HG03025 (cell line): ENCODE data around the gene SPDYE5.
"Not testable (repeated sequence)": the region's sequence is repeated elsewhere in the genome, so short reads cannot be mapped to it uniquely, and the experiment has no call there.

Experiments used
- ATAC-seq: cut with Tn5 transposase; IDR thresholded peaks from one replicate; pipeline ENCODE4 v1.9.1; 2021; ENCODE audit warnings: mild to moderate bottlenecking, moderate library complexity; ENCODE audit not compliant: unreplicated experiment, low FRiP score

The SPDYE5 gene, protein sequence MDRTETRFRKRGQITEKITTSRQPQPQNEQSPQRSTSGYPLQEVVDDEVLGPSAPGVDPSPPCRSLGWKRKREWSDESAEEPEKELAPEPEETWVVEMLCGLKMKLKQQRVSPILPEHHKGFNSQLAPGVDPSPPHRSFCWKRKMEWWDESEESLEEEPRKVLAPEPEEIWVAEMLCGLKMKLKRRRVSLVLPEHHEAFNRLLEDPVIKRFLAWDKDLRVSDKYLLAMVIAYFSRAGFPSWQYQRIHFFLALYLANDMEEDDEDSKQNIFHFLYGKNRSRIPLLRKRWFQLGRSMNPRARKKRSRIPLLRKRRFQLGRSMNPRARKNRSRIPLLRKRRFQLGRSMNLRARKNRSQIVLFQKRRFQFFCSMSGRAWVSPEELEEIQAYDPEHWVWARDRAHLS

DNA sequence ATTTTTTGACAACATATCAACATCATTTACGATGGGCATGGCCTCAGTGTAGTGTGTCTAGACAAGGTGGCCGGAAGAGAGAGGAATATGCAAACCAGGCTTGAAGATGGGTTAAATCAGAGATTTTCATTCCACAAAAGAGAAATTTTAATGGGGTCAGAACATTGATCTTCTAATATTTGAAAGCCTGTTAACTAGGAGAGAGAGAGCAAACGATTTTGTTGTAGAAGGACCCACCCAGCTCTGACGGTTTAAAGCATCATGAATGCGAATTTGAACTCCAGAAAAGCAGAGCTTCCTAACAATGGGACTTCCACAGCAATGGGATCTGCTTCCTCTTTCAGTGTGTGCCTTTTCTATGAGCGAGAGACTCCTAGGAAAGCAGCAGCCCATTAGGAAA lies at the start of gene SPDYE5:
Gene SPDYE5, plus strand, starts transcription at position 301 of the 400 bp plus-strand sequence. CDS start 1,728 bp downstream, outside the sequence.
- ATAC-seq = not testable (repeated sequence)

DNA sequence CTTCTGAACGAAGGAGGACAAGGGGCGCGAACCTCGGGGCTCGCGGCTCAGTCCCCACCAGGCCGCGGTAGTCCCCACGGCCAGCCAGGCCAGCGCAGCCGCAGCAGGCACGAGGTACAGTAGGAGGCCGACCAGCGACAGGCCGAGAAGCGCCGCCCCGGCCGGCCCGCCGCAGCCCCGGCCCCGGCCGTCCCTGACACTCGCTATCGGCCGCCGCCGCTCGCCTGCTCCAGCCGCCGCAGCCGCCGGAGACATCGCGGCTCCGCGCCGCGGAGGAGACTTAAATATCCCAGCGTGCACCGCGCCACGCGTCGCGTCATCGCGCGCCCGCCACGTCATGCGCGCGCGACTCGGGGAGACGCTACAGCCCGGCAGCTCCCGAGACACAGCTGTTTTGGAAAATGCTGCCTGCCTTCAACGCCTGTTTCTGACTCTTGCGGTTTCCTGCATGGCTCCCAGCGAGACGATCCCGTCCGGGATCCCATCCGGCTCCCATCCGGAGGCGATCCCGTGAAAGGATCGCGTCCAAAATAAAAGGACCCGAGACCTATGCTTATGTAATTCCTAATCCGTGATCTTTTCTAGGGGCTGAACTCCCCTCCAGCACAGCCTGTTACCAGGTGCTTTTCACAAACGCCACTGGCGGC lies 49.5 kb upstream of the SPDYE5 start:
- peak; percentile 84 for ATAC-seq

DNA sequence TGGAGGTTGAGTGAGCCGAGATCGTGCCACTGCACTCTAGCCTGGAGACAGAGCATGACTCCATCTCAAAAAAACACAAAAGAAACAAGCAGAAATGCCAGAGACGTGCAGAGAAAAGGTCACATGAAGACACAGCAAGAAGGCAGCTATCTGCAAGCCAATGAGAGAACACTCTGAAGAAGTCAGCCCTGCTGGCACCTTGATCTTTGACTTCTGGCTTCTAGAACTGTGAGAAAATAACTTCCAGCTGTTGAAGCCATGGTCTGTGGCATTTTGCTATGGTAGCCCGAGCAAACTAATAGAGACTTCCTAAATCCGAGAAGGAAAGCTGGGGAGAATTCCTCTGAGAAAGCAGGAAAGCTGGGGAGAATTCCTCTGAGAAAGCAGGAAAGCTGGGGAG lies 42.2 kb upstream of the SPDYE5 start:
- not testable (repeated sequence) for ATAC-seq

DNA sequence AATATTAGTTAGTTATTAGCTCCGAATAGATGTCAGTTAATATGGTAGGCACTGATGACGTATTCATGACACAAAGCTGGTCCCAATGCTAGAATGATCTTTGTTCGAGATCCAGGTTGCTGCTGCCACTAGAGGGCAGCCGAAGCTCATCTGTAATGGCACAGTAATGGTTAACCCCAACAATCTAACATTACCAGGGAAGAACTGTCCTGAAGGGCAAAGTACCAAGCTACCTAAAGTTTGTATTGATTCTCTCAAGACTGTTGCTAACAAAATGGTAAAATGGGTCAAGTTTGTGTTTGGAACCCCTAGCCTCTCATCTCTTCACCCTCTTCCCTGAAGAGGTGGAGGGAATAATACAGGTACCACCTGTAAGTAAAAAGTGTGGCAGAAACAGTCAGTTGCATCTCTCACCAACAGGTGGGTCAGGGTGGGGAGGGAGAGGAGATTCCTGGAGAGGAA lies 39.6 kb upstream of the SPDYE5 start:
- not testable (repeated sequence) for ATAC-seq

DNA sequence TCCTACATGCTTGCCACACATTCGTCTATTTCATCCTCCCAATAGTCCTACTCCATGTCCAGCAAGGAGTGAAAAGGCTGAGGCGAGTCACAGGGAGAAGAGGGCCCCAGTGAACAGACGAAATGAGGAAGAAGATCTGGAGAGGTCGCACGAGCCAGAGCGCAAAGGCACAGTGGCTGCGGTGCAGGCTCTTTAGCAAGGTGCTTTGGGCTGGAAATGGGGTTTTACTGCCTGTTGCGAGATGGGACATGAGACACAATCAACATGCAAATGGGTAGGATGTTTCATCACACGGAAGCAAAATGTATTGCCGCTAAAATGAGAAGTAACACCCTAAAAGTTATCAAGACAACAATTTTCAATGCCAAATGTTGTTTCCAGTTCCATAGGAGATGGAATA lies 35.7 kb upstream of the SPDYE5 start:
- not testable (repeated sequence) for ATAC-seq

DNA sequence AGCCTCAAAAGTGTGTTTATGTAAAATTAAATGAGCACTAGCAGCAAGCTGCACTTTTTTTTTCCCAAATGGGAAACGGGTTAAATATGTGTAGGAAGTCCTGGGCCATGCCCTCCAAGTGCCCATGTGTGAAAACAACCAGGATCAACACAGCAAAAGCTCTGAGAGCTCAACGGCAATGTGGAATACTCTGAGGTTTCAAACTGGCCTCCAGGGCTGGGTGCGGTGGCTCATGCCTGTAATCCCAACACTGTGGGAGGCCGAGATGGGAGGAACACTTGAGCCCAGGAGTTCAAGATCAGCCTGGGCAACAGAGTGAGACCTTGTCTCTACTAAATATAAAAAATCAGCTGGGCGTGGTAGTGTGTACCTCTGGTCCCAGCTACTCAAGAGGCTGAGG lies 34.1 kb upstream of the SPDYE5 start:
- not testable (repeated sequence) for ATAC-seq

DNA sequence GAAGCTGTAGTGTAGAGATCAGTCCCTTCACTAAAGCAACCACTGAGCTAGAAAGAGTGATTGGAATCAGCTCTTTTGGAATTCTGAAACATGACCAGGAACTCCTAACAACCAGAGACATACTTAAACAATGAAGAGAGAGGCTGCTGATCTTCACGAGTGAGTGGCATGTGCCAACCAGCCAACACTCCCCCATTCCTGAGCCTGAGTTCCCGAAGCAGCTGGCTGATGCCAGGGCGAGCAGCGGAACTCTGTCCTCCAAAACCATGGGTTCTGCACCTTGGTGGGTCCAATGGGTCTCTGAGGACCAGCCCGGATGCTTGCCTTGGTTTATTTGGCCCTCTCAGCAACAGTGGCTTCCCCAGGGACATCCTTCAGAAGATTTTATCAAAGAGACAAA lies 31.6 kb upstream of the SPDYE5 start:
- not testable (repeated sequence) for ATAC-seq

DNA sequence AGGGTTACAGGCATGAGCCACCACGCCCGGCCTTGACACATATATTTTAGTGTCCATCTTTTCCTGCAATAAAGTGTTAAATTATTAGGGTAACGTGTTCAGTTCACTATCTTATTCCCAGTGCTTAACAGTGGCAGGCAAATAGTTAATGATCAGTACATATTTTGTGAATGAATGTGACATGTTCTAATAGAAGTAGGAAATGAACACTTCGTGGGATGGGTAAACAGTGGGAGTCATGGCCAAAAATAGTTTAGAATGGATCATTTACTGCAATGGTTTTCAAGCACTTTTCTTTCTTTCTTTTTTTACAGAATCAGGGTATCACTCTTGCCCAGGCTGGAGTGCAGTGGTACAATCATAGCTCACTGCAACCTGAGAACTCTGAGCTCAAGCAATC lies 22.0 kb upstream of the SPDYE5 start:
- not testable (repeated sequence) for ATAC-seq

DNA sequence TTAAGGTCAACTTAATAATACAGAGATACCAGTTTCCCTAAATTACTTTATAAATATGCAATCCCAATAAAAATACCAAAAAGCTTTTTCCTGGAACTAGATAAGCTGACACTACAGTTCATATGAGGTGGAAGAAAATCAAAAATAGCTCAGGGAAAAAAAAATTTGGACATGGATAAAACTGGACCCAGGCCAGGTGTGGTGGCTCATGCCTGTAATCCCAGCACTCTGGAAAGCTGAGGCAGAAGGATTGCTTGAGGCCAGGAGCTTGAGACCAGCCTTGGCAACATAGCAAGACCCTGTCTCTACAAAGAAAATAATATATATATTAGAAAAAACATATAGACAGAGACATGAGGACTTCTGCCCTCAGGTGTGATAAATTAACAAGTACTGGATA lies 14.7 kb upstream of the SPDYE5 start:
- not testable (repeated sequence) for ATAC-seq

DNA sequence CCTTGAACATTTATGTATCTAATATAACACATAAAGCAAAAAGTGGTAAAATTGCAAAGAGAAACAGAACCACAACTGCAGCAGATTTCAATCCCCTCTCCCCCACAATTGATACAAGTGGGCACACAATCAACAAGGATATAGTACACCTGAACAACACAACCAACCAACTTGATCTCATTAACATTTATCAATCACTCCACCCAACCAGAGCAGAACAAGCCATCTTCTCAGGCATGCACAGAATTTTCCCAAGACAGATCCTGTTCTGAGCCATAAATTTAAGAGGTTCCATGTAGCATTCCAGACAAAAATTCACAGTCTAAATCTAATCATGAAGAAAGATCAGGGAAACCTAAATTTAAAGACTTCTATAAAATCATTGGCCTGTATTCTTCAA lies 11.8 kb upstream of the SPDYE5 start:
- not testable (repeated sequence) for ATAC-seq

DNA sequence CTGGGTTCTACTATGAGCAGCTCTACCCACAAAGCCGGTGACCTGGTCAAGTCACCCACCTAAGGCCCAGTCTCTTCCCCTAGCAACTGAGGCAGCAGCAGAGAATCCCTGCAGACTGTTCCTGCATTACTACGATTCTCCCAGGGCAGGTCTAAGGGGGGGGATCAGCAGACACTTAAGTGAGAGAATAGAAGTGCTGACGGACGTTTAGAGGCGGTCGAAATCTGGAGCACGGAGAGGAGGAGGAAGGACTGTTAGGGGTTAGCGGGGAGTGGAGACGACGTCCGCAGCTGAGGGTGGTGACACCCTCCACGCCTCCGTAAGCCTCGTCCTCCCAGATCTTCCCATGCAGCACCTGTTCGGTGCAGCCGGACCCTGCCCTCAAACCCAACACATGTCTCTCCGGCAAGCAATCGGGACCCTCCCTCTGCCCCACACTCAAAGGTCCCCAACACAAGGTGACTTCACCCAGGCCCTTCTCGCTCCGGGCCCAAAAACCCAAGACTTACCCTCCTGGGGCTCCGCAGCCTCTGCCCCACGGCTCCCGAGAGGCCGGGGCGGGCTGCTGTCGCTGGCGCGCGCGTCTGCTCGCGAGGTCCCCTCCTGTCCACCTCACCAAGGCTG lies 6.7 kb upstream of the SPDYE5 start:
- peak; percentile 17 for ATAC-seq

DNA sequence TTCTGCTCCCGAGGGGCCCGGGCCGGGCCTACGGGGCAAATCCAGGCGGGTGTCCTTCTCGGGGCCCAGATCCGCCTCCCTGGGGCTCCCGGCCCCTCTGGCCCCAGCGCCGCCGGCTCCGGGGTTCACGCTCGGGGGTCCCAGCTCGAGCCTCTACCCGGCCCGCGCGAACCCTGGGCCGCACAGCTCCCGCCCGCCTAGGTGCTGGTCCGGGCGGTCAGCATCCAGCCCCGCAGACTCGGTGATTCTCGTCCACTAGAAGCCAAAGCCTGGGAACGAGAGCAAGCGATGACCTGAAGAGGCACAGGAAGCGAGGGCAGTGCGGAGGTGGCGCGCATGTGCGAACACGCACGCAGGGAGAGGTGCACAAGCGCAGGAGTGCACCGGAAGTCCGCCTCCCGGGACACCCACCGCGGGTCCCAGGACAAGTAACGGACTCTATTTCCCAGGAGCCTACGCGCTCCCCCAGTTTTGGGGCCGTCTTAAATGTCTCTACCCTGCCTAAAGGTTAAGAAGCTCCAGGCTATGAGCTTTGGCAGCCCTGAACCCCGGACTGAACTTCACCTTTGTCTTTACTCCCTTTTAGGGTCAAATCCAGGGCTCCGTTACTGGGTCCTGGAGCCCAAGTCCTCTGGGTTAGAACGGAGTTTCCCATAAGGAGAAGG lies 6.0 kb upstream of the SPDYE5 start, which contains the start of gene POM121C:
Gene POM121C, minus strand, starts transcription at position 321 of the 665 bp plus-strand sequence. CDS start 44,803 bp downstream, outside the sequence.
- peak; percentile 94 for ATAC-seq

DNA sequence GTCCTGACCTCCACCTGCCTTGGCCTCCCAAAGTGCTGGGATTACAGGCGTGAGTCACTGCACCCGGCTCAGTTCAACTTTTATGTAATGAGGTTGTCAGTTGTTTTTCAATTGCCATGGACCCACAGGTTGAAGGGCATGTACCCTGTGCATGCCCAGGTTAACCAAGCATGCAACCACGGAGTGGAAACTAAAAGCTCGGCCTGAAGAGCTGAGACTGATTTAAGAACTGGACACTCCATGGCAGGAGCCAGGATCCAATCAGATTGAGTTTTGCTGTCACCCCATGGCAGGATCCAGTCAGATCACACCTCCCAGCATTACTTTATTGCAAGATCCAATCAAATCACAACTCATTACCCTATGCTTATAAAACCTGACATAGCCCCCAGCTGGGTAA lies 16.9 kb downstream of the SPDYE5 start:
- ATAC-seq = not testable (repeated sequence)

DNA sequence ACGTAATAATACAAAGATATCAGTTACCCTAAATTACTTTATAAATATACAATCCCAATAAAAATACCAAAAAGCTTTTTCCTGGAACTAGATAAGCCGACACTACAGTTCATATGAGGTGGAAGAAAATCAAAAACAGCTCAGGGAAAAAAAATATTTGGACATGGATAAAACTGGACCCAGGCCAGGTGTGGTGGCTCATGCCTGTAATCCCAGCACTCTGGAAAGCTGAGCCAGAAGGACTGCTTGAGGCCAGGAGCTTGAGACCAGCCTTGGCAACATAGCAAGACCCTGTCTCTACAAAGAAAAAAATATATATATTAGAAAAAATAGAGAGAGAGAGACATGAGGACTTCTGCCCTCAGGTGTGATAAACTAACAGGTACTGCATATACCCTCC lies 26.7 kb downstream of the SPDYE5 start:
- not testable (repeated sequence) for ATAC-seq

DNA sequence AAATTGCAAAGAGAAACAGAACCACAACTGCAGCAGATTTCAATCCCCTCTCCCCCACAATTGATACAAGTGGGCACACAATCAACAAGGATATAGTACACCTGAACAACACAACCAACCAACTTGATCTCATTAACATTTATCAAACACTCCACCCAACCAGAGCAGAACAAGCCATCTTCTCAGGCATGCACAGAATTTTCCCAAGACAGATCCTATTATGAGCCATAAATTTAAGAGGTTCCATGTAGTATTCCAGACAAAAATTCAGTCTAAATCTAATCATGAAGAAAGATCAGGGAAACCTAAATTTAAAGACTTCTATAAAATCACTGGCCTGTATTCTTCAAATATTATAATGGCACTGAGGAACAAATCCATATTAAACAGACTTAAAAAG lies 29.6 kb downstream of the SPDYE5 start:
- not testable (repeated sequence) for ATAC-seq

DNA sequence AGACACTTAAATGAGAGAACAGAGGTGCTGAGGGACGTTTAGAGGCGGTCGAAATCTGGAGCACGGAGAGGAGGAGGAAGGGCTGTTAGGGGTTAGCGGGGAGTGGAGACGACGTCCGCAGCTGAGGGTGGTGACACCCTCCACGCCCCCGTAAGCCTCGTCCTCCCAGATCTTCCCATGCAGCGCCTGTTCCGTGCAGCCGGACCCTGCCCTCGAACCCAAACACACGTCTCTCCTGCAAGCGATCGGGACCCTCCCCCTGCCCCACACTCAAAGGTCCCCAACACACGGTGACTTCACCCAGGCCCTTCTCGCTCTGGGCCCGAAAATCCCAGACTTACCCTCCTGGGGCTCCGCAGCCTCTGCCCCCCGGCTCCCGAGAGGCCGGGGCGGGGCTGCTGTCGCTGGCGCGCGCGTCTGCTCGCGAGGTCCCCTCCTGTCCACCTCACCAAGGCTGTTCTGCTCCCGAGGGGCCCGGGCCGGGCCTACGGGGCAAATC lies 35.2 kb downstream of the SPDYE5 start:
- not testable (repeated sequence) for ATAC-seq

DNA sequence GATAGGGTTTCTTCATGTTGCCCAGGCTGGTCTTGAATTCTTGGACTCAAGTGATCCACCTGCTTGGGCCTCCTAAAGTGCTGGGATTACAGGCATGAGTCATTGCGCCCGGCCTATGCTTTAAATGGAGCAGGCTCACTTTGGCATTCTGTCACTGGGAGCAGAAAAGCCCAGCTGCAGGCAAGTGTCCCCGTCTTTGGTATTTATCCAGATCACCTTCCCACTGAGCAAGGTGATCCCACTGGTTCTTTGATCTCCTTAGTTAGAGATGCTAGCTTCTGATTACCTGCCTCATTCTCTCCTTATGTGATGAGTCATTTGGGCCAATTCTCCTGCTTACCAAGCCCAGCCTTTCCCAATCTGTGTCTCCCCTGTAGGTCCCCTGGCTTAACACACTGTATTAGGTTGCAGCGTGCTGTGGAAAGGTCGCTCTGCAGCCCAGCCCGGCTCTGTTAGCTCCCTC lies 39.3 kb downstream of the SPDYE5 start:
- ATAC-seq = no peak

DNA sequence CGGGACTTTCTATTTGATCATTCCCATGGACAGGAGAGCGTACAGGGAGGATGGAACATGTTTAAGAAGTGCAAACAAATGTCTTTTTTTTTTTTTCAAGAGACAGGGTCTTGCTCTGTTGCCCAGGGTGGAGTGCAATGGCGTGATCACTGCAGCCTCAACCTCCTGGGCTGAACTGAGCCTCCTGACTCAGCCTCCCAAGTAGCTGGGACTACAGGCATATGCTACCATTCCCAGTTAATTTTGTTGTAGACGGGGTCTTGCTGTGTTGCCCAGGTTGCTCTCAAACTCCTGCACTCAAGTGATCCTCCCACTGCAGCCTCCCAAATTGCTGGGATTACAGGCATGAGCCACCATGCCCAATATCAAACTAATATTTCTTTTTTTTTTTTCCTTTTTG lies 40.5 kb downstream of the SPDYE5 start:
- ATAC-seq = no peak

DNA sequence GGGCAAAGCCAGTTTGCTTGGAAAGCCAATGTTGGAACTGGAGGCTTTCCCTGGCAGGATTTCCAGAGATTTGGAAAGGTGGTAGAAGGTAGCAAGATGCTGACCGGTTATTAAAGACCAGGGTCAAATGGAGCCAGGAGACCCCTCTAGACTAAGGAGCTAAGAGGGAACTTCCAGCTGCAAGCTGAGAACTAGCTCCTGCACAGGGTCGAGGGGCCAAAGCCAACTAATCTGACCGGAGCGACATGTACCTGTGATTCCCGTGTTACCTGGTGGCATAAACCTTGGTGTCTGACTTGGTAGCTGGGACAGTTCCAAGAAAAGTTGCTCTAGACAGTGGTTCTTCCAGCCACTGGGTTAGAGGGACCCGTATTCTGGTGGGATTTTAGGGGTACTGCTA lies 41.8 kb downstream of the SPDYE5 start:
- no peak for ATAC-seq

DNA sequence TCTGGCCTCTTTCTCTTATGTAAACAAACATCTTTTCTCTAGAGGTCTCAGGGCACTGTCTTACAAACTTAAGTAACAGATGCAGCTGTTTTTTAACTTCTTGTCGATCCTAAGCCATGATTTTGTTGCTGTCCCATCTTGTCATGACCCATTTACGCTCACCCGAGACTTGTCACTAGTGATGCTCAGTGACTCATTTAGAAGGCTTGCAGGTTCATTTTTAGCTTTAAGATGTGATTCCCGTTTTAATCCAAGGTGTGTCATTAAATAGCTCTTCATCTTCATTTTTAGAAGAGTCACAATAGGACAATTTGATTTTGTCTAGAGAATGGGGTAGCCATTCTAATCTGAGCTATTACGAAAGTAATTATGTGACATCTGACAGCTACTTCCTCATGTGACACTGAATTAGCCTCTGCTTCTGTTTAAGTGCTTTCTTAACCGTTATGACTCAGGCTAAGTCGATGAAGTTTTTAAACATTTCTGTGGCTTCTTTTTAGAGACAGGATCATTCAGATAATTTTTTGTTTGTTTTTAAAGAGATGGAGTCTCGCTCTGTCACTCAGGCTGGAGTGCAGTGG lies 42.7 kb downstream of the SPDYE5 start:
- ATAC-seq = no peak
